ENCODE data around the gene KCNK3.
"Not testable (repeated sequence)": the region's sequence is repeated elsewhere in the genome, so short reads cannot be mapped to it uniquely, and the experiment has no call there.

Gene KCNK3

DNA sequence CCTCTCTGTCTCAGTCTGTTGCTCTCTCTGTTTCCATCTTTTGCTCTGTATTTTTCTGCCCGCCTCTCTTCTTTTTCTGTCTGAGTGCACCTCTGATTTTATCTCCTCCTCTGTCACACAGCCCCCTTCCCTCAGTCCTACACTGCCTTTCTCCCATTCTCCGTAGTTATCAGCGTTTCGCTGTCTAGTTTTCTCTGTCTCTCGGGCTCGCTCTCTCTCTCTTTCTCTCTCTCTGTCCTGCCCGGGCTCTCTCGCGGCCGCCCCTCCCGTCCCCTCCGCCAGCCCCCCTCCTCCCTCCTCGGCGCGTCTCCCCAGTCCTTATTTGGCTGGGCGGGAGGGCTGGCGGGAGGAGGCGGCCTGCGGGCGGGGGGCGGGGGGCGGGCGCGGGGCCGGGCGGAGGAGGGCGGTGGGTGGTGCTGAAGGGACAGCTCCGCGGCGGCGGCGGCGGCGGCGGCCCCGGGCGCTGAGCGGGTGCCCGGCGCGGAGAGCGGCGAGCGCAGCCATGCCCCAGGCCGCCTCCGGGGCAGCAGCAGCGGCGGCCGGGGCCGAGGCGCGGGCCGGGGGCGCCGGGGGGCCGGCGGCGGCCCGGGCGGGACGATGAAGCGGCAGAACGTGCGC is at the start of gene KCNK3:
TSS of gene KCNK3 (plus strand) at position 444 of the 618 bp plus-strand sequence. CDS start at position 598, 154 bp downstream.
- peak; percentile 16 for DNase-seq (ENCODE audit: low read depth)

DNA sequence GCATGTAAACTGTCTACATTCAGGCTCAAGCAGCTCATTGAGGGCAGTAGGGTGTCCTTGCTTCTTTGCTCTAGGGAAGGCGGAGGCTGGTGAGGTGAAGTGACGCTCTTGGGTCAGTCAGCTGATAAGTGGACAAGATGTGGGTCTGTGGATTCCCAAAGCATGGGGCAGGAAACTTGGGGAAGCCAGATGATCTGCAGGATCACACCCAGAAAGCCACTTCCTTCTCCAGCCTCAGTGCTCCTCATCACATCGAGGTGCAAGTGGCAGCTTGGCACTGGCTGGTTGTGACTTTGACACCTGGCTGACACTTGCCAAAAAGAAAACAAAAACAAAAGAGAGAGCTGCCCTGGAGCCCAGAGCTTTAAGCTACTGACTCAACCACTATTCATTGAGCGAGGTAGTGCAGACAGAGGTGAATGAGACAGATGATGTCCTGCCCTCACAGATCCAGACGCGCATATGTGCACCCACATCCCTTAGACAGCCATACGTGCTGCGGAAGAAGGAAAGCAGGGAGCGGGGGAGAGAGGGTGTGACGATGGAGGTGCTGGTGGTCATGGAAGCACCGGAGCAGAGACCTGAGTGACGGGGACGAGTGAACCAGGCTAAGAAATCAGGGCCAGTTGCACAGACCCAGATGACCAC is 48.2 kb upstream of the KCNK3 start:
- DNase-seq (ENCODE audit: low read depth) = no peak

DNA sequence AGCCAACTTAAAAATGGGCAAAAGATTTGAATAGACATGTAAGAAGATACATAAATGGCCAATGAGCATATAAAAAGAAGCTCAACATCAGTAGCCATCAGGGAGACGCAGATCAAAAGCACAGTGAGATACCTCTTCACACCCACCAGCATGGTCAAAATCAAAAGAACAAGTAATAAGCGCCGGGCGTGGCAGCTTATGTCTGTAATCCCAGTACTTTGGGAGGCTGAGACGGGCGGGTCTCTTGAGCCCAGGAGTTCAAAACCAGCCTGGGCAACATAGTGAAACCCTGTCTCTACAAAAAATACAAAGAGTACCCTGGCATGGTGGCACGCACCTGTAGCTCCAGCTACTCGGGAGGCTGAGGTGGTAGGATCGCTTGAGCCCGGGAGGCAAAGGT is 46.8 kb upstream of the KCNK3 start:
- DNase-seq (ENCODE audit: low read depth) = no peak

DNA sequence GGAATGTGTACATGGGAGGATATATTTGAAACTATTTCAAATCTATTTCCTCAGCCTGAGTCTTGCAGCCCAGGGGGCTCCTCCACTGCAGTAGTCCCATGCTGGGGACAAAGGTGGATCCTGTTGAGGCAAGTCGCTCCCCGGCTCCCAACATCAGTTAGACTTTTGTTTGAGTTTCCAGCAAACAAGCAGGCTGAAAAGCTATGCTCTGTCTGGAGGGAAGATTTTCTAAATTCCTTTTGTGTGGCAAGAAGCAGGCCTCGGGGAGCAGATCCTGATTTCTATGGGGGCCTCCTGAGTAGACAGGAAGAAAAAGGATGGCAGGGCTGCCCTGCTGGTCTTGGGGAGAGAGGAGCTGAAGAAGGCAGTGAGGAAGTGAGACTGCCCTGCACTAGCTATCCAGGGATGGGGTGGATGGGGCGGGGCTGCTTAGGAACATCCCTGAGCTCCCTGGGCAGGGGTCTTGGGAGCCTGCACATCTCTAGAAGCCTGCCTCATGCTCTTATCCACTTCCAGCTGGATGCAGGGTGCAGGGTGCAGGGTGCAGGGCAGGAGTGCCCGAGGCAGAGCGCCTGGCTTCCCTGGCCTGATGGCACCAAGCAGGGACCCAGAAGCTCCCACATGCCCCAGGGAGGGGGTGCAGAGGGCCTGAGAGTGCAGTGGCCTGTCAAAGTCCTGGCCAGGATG is 45.4 kb upstream of the KCNK3 start:
- DNase-seq (ENCODE audit: low read depth) = no peak

DNA sequence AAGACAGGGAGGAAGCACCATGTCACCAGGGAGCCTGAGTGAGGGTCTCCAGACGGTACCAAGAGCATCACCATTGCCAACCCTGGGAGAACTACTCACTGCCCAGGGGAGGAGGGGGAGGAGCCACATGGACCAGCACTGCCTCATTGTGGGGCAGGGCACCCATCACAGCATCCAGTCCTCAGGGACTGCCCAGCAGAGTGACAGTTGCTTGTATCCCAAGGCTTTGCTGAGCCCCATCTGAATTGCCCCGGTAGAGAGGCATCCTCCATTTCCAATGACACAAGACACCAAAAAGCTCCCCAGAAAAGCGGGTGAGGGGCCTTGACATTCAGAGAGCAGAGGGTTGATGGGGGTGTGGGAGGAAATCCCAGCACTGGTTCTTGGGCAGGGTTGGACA is 44.5 kb upstream of the KCNK3 start:
- no peak for DNase-seq (ENCODE audit: low read depth)

DNA sequence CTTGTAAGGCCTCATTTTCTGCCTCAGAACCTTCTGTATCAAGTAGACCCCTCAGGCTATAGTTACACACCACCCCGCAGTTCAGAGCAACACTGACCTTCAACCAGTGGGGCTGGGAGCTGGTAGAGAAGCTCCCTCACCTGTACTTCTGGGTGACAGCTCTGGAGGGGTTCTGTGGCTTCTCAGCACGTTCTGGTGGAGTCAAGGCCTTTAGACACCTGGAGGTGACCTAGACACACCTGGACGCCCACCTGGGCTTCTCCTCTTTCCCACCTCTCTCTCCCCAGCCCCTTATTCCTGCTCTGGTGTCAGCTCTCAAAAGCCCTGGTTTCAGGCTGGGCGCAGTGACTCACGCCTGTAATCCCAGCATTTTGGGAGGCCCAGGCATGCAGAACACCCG is 44.0 kb upstream of the KCNK3 start:
- no peak for DNase-seq (ENCODE audit: low read depth)

DNA sequence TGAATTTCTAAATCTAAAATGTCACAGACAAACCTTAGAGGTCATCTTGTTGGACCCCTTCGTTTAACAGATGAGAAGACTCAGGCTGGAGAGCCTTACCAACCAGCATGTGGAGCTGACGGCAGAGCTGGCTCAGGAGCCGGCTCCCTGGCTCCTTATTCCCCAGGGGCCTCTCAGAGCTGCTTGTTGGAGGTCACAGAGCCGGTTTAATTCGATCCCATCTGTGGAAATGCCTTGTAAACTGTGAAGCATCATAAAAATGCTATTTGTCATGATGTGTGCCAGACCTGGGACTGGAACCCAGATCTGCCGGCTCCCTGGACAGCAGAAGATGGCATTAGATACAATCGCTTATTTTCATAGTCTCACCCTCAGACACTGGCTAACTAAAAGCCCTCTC is 43.2 kb upstream of the KCNK3 start:
- no peak for DNase-seq (ENCODE audit: low read depth)

DNA sequence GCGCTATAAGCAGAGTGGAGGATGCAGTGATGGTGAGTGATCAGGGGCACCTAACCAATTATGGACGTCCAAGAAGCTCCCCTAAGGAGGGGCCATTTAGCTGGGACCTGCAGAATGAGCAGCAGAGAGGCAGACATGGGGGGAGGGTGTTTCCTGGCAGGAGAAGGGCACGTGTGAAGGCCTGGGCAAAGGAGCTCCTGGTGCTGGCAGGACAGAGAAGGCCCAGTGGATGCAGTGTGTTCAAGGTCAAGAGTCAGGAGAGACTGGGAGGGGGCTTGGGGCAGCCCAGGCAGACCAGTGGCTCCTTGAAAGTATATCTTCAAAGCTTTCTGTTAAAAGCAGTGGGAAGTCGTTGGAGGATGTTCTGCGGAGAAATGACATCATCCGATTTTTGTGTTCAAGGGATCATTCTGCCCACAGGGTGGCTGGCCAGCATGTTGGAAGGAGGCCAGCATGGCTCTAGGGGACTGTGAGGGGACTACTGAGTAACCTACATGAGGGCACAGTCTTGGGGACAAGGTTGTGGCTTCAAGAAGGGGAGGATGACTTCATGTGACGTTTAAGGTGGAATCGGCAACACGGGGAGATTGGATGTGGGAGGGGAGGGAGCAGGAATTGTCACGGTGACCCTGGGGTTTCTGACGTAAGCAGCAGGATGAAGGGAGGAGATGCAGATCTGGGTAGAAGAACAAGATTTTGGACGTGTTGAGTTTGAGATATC is 42.4 kb upstream of the KCNK3 start:
- DNase-seq (ENCODE audit: low read depth) = no peak

DNA sequence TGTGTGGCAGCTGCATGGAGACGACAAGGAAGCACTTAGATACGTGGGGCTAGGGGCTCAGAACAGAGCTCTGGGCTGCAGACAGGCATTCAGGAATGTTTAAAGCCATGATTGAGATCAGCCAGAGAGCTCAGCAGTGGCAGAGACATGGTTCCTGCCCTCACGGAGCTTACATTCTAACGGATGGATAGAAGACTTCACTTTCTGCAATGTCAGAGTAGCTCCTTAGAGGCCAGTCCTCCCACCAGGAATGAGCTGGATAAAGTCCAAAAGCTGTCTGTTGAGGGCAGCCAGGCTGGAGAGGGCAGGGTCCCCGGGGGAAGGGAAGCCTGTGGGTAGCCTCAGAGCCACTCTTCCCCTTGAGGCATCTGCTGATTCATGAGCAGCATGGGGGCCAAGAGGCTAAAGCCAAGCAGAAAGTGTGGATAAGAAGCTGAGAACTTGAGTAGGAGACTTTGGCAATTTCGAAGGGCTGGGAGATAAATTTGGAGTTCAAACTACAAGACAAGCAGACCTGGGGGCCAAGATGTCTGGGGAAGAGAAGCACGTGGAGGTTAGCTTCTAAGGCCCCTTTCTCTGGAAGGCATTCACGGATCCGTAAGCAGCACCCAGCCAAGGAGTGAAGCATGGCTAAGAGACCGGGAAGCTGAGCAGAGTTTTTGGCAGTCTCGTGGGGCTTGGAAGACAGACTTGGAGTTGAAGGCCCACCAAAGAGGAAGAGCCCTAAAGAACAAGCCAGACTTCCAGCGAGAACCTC is 41.6 kb upstream of the KCNK3 start:
- DNase-seq (ENCODE audit: low read depth) = no peak

DNA sequence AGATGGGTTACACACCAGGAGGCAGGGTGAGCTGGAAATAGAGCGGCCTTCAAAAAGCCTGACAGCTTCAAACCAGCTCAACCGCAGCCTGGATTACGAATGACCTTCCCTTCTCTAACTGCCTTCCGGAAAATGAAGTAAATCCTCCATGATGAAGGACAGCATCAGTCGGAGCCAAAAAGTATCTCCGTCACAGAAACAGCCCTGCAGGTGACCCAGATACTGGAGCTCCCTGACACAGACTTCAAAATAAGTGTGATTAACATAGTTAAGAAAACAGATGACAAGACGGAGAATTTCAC is 41.1 kb upstream of the KCNK3 start:
- DNase-seq (ENCODE audit: low read depth) = no peak

DNA sequence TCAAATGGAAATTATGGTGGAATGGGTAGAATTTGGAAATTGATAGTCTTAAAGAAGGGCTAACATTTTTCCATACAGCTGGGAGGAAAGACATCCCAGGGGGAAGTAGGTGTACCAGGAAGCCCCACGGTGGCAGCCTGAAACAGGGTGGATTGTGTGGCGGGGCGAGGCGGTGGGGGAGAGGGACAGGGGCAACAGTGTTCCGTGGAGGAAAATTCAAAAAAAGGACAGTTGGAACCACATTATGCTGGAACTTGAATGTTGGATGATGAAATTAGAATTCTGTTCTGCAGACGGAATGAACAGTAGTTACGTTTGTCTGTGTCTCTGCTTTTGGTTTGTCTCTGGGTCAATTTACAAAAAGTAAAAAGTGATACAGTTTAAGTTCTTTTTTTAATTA is 40.7 kb upstream of the KCNK3 start:
- DNase-seq (ENCODE audit: low read depth) = no peak

DNA sequence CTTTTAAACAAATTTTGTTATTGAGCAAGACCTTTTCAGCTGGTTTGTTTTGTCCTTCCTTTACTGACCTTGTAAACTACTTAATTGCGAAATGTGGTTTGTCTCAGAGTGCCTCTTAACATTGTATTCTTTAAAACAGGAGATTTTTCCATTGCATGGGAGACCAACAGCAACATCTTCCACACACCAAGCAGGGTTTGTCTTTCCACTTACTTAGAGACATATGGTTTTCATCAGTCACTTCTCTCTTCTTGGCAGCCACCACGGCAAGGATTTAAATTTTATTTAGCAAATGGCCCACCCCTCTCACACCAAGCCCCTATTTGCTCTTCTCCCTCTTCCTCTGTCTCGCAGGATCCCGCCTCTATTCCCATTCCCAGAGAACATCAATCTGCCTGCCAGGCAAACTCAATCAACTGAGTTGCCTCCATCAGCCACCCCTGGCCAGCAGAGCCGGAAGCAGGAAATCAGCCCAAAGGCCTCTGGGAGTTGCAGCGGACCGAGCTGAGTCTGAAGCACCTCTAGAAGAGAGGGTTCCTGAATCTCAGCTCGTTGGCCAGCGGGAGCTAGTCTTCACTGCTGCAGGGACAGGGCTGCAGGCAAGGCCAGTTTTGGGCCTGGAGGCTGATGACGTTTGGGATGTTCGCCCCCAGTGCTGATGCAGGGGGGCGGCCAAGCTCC is 40.0 kb upstream of the KCNK3 start:
- DNase-seq (ENCODE audit: low read depth) = no peak

DNA sequence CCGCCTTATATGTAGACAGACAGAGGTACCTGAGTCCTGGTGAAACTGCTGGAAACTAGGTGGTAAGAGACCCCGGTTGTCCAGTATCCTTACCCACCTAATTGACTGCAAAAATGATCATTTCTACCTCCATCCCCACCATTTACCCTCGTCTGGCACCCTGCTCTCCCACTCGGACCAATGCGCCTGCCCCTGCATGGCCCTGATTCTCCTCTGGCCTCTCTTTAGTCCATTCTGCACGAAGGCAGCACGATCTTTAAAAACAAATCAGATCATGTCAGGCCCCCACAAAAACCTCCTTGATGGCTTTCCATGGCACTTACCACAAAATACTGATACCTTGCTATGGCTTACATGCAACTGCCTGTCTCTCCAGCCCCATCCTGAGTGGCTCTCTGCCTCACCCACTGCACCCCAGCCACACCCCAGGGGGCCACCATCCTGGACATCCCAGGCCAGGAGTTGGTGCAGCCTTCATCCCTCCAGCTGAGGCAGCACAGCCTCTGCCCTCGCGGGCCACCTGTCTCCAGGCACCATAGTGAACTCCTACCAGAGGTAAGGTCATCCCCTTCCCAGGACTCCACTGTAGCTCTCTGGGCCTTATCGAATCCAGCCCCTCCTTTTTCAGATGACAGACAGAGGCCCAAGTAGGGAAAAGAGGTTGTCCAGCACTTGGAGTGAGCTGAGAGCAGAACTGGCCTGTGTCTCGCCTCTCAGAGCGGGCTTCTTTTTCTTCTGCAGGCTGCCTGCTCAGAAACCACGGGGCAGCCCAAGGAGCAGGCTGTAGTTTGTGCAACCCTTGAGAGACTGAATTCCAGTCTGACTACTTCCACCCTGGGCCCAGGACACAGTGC is 39.1 kb upstream of the KCNK3 start:
- no peak for DNase-seq (ENCODE audit: low read depth)

DNA sequence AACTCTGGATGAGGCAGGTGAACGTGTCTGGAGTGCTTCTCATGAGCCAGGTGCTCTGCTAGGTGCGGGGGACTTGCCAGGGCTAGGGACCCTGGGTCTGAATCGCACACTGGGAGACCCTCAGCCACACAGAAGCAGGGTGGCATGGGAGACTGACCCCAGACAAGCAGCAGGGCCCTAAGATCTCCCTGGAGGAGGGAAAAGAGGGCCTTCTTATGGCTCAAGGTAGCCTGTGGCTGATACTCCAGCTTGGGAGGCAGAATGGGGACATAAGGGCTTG is 38.5 kb upstream of the KCNK3 start:
- no peak for DNase-seq (ENCODE audit: low read depth)

DNA sequence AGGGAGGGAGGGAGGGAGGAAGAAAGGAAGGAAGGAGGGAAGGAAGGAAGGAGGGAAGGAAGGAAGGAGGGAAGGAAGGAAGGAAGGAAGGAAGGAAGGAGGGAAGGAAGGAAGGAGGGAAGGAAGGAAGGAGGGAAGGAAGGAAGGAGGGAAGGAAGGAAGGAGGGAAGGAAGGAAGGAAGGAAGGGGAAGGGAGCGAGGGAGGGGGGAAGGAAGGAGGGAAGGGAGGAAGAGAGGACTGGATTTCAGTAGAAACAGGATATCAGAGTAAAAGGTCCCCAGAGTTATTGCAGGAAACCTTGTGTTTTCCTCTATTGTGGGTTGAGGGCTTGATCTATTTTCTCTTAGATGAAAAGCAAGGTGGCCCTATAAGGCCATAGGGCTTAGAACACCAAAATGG is 37.4 kb upstream of the KCNK3 start:
- DNase-seq (ENCODE audit: low read depth) = not testable (repeated sequence)

DNA sequence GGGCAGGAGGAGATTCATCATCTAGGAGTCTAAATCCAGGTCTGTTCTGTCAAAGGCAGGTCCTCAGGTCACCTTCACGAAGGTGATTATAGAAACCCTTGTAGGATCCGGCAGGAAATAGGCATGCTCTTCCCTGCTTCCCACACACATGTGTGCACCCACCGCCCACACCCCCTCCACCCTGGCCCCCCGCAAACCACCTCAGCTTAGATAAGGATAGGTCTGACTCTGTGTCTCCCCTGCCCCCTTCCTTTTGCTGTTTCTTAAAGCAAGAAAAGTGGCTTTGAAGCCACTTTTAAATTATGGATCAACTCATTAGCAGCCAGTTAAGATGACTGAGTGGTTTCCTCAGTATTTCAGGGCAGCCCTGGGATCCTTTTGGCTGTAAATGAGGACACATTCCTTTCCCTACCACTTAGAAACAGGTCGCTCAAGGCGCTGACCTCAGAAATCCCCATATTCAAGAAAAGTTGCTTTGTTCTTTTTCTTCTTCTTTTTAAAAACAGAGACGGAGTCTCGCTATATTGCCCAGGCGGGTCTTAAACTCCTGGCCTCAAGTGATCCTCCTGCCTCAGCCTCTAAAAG is 36.8 kb upstream of the KCNK3 start:
- DNase-seq (ENCODE audit: low read depth) = no peak

DNA sequence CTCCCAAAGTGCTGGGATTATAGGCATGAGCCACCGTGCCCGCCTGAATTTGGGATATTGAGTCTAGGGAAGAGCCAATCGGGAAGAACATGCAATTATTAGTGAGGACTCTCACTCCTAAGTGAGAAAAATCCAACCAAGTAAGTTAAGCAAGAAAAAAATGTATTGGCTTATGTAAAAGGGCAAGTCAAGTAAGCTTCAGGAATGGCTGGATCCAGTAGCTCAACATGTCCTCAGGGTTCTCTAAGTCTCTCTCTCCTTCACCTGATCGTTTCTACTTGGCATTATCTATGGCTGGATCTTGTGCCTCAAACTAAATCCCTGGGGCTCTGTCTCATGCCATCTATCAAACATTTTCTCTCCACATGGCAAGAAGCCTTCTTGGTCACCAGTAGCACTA is 35.3 kb upstream of the KCNK3 start:
- no peak for DNase-seq (ENCODE audit: low read depth)

DNA sequence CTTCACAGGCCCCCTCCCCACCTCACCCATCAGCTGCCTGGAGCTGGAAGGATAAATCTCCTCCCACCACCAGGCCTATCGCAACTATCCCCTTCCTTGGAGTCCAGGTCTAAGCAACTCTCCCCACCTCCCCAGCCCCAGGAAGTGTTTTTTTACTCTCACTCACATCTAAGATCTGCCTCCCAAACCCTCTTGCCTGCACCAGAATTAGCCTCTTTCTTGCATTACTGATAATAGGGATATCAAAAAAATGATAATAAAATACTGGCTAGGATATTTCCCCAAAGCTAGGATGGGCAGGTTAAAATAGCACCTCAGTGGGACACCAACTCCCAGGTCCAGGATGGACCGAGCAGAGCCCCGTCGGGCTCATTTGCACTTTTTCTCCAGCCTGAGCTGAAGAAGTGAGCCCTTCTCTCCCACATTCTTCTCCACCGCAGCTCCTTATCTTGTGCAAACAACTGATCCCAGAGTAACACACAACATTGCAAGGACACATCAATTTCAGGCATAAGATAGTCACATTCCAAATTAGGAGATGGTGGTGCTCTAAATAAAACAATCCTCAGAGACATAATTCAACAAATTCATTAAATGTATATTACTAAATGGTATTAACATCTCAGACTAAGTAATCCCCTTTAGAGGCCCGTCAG is 33.7 kb upstream of the KCNK3 start:
- no peak for DNase-seq (ENCODE audit: low read depth)

DNA sequence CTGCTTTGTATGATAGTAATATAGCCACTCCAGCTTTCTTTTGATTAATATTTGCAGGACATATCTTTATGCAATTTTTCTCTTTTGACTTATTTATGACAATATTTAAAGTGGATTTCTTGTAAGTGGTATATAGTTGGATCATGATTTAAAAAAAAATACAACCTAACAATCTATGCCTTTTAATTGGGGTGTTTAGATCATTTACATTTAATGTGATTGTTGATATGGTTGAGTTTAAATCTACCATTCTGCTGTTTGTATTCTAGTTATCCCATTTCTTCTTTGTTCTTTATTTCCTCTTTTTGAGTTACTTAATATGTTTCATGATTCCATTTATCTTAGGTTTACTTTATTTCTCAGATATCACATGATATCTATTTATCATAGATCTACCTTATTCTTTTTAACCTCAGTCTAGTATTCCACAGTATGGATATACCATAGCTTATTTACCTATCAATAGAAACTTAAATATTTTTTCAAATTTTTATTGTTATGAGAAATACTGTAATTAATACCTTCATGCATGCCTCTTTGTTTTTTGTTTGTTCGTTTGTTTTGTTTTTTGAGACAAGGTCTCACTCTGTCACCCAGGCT is 32.1 kb upstream of the KCNK3 start:
- DNase-seq (ENCODE audit: low read depth) = no peak

DNA sequence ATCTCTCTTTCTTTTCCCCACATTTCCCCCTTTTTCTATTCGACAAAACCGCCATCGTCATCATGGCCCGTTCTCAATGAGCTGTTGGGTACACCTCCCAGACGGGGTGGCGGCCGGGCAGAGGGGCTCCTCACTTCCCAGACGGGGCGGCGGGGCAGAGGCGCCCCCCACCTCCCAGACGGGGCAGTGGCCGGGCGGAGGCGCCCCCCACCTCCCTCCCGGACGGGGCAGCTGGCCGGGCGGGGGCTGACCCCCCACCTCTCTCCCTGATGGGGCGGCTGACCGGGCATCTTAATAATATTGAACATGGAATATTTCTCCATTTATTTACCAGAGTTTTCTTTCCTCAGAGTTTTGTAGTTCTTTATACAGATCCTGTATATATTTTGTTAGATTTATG is 27.2 kb upstream of the KCNK3 start:
- DNase-seq (ENCODE audit: low read depth) = not testable (repeated sequence)

All from activated T-cell treated with anti-CD3 and anti-CD28 coated beads for 1 hour (primary cell).